Nephron (organoid): ENCODE data around the gene TDRD7.

Source experiments
- H3K27ac Mint-ChIP-seq, 3 experiments: 2 replicates each; pipeline ENCODE4 v1.8.0; 2020; ENCODE audit warnings: mixed read lengths in 3 of 3, mild to moderate bottlenecking in 2 of 3, moderate library complexity in 1 of 3
- H3K27me3 Mint-ChIP-seq: 2 replicates; pipeline ENCODE4 v1.8.0; 2021; ENCODE audit warnings: low read depth, mild to moderate bottlenecking, moderate library complexity, mixed read lengths
- H3K36me3 Mint-ChIP-seq: 2 replicates; pipeline ENCODE4 v1.8.0; 2020; ENCODE audit warnings: low read depth, mixed read lengths
- H3K4me1 Mint-ChIP-seq: 2 replicates; pipeline ENCODE4 v1.8.0; 2020; ENCODE audit warnings: mixed read lengths
- H3K4me3 Mint-ChIP-seq, 3 experiments: 2 replicates each; pipeline ENCODE4 v1.8.0; 2020; ENCODE audit warnings: mild to moderate bottlenecking in 3 of 3, mixed read lengths in 3 of 3, moderate library complexity in 2 of 3
- H3K9me3 Mint-ChIP-seq: 2 replicates; pipeline ENCODE4 v1.8.0; 2020; ENCODE audit warnings: mixed read lengths
- TF ChIP-seq, protein P1 (sequence below), 3 experiments: fragments of 200-600 bp; sonication (generic); IDR thresholded peaks; one replicate each; pipeline ENCODE4 v1.5.0; 2021; ENCODE audit warnings: antibody characterized with exemption in 3 of 3; ENCODE audit not compliant: unreplicated experiment in 3 of 3

The TDRD7 gene

DNA sequence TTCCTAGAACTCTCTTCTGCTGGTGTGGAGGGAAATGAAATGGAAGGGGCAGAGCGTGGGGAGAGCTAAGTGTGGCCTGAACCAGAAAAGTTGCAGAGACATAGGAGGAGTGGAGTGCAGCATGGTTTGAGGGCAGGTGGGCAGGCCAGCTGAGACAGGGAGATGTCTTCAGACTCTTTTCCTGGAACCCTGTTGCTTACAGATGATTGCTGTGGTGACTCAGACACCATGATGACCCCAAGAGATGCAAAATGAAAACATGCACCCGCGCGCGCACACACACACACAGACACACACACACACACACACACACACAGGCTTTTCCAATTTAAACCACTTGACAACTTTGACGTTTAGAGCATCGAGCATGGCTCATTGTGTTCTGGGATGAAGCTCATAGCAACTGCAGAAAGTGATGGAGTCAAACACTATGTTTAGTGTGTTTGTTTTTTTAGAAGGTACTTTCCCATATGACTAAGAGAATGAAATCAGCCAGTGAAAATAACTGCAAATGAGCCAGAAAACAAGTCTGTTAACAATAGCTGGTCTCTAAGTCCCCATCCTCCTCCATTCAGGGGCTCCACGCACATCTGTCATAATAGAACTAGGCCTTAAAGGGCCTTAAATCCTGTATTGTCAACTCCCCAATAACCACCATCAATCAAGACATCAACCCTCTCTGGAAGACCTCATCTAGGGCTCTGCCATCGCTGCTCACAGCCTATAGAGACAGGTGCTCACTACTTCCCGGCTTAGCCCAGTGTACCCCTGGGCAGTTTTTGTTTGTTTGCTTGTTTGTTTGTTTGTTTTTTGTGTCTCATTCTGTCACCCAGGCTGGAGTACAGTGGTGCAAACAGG lies 99.1 kb downstream of the TDRD7 start:
- Mint-ChIP-seq H3K27me3 (peaks cover 28% of the 10 kb centered on the region), H3K36me3 (no peaks in the 10 kb centered on the region), H3K4me3 (no peak overlapping the region), H3K27ac (no peak overlapping the region), H3K9me3 (no peaks in the 10 kb centered on the region), H3K4me1 (no peaks in the 10 kb centered on the region)
- TF ChIP-seq, protein P1, sequence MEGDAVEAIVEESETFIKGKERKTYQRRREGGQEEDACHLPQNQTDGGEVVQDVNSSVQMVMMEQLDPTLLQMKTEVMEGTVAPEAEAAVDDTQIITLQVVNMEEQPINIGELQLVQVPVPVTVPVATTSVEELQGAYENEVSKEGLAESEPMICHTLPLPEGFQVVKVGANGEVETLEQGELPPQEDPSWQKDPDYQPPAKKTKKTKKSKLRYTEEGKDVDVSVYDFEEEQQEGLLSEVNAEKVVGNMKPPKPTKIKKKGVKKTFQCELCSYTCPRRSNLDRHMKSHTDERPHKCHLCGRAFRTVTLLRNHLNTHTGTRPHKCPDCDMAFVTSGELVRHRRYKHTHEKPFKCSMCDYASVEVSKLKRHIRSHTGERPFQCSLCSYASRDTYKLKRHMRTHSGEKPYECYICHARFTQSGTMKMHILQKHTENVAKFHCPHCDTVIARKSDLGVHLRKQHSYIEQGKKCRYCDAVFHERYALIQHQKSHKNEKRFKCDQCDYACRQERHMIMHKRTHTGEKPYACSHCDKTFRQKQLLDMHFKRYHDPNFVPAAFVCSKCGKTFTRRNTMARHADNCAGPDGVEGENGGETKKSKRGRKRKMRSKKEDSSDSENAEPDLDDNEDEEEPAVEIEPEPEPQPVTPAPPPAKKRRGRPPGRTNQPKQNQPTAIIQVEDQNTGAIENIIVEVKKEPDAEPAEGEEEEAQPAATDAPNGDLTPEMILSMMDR (IDR thresholded peaks at IDR 0.05; ENCODE audit: unreplicated experiment in 3 of 3): no peak

DNA sequence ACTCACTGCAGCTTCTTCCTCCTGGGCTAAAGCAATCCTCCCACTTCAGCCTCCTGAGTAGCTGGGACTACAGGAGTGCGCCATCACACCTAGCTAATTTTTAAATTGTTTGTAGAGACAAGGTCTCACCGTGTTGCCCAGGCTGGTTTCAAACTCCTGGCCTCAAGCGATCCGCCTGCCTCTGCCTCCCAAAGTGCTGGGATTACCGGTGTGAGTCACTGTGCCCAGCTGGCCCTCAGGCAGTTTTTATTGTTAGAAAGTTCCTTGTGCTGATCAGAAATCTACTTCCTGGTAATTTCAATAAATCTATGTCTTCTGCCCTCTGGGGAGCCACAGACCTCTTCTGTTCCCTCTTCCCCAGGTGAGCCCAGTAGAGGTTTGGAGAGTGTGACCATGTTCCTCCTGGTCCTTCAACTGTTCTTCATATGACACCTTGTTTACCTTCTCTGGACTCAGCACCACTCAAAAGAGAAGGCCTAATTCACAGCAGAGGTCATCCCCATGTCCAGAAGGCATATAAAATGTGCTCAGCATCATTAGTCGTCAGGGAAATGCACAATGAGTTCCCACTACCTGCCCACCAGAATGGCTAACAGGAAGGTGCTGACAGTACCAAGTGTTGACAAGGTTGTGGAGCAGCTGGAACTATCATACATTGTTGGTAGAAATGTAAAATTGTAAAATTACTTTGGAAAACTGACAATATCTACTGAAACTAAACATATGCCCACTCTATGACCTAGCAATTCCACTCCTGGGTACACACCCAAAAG lies 99.9 kb downstream of the TDRD7 start:
- TF ChIP-seq, protein P1 (IDR thresholded peaks at IDR 0.05; ENCODE audit: unreplicated experiment in 3 of 3): no peak
- H3K27me3 Mint-ChIP-seq: peaks cover 37% of the 10 kb centered on the region

DNA sequence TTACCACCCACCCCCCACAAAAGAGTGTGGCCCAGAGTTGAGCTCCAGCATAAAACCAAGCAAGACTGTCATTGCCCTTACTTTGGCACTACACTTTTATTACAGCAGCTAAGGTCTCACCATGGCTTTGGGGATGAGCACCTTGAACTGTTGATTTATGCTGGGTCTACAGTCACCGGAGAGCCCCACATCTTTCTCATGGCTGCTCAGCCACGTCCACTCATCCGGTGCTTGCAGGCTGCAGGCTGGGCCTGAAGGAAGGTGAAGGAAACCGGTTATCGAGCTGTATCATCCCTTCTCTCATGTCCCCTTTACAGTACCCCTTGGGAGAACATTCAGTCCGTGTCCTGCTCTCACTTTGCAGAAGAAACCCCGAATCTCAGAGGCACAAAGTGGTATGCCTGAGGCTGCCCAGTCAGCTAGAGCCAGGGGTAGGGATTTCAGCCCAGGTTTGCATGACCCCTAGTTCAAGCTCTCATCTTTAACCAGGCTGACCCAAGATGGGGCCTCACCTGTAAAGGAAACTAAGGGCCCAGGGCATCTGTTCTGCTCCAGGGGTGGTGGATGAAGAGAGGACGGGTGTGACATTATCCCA lies 101.2 kb downstream of the TDRD7 start:
- no peaks in the 10 kb centered on the region for H3K36me3 Mint-ChIP-seq
- peaks cover 44% of the 10 kb centered on the region for H3K27me3 Mint-ChIP-seq
- peaks cover 7% of the 10 kb centered on the region for H3K4me1 Mint-ChIP-seq
- H3K27ac Mint-ChIP-seq: no peak overlapping the region
- no peak overlapping the region for H3K4me3 Mint-ChIP-seq
- TF ChIP-seq, protein P1 (IDR thresholded peaks at IDR 0.05; ENCODE audit: unreplicated experiment in 3 of 3): no peak
- no peaks in the 10 kb centered on the region for H3K9me3 Mint-ChIP-seq

More for the DNA sequence above, 99.9 kb downstream of the TDRD7 start:
- Mint-ChIP-seq H3K36me3 (no peaks in the 10 kb centered on the region), H3K4me3 (no peak overlapping the region), H3K27ac (no peak overlapping the region), H3K4me1 (peaks cover 7% of the 10 kb centered on the region), H3K9me3 (no peaks in the 10 kb centered on the region)

DNA sequence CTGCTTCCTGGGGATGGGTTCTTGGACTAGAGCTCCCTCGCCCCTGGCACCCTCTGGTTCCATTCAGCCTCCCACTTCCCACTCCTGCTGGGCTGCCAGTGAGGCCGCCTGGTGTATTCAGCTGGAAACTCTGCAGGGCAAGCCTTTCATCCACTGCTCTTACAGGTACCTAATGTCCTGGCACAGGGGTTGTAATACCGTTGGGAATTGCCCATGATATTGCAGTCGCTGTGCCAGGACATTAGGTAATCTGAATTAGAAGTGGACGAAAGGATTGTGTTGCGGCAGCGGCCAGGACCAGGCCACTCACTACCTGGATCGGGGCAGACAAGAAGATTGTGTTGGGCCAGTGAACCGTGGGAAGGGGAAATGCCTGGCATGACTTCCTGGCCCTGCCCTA lies 102.6 kb downstream of the TDRD7 start:
- TF ChIP-seq, protein P1 (IDR thresholded peaks at IDR 0.05; ENCODE audit: unreplicated experiment in 3 of 3): no peak
- Mint-ChIP-seq H3K4me3 (no peak overlapping the region), H3K9me3 (no peaks in the 10 kb centered on the region), H3K27ac (no peak overlapping the region), H3K4me1 (peaks cover 18% of the 10 kb centered on the region), H3K27me3 (peaks cover 48% of the 10 kb centered on the region), H3K36me3 (no peaks in the 10 kb centered on the region)

DNA sequence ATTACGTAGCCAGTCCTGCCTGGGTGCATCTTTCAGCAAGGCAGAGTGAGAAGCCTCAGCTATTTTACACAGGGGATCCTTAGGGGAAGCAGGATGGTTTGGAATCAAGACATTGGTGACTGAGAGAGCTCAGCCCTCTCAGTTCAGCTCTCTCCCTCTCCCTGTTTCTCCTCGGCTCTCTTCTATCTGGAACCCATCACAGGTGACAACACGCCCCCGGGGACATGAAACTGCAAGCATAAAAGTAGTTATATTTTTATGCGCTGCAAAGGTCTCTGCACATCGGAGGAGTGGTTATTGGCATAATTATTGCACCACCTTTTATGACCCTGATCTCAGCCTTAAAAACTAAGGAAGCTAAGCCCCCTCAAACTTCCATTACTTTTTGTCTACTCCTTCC lies 103.8 kb downstream of the TDRD7 start:
- H3K27ac Mint-ChIP-seq: no peak overlapping the region
- H3K36me3 Mint-ChIP-seq: no peaks in the 10 kb centered on the region
- H3K9me3 Mint-ChIP-seq: no peaks in the 10 kb centered on the region
- TF ChIP-seq, protein P1 (IDR thresholded peaks at IDR 0.05; ENCODE audit: unreplicated experiment in 3 of 3): no peak
- peaks cover 20% of the 10 kb centered on the region for H3K4me1 Mint-ChIP-seq
- peaks cover 56% of the 10 kb centered on the region for H3K27me3 Mint-ChIP-seq
- H3K4me3 Mint-ChIP-seq: no peak overlapping the region
